22Rv1 (cell line): ENCODE measurements around the gene UXS1.

Source experiments
- CTCF ChIP-seq: fragments of 450-650 bp; IDR thresholded peaks from 2 replicates; pipeline ENCODE4 v1.5.1; 2017; ENCODE audit warnings: mild to moderate bottlenecking
- ZFX ChIP-seq: fragments of 450-650 bp; IDR thresholded peaks from 2 replicates; pipeline ENCODE4 v1.6.1; 2017; ENCODE audit warnings: antibody characterized with exemption, borderline replicate concordance

- TF ChIP-seq CTCF (no peak), ZFX (no peak)
These were observed 139.8 kb downstream of the UXS1 start for GRCh38 chr2:106054321-106054720.
